PC-3 (cell line): Measurements from ENCODE around the gene FAM163A.
A peak's percentile ranks its signal among the peaks of the same experiment; 100 is the strongest.

Experiments used
- CTCF ChIP-seq: fragments of 300-600 bp; sonication (generic); conservative IDR thresholded peaks from 2 replicates; pipeline ENCODE4 v1.5.1; 2017; ENCODE audit warnings: antibody characterized with exemption, low read depth, mild to moderate bottlenecking, low read length
- EZH2 ChIP-seq: fragments of 300-600 bp; sonication (generic); IDR thresholded peaks from one replicate; pipeline ENCODE4 v1.6.1; 2017; ENCODE audit warnings: antibody characterized with exemption, mild to moderate bottlenecking, low read length; ENCODE audit not compliant: unreplicated experiment

- TF ChIP-seq CTCF (peak; percentile 37), EZH2 (no peak)
Measured at GRCh38 chr1:179770887-179771502, 27.9 kb downstream of the FAM163A start.
